Activated effector memory CD4-positive, alpha-beta T cell treated with Interleukin-2 at 50 U/mL for 16 hours (primary cell): ENCODE measurements around the gene TPSB2.
"Not testable (repeated sequence)": the region's sequence is repeated elsewhere in the genome, so short reads cannot be mapped to it uniquely, and the experiment has no call there.

Experiments
- DNase-seq: peaks from one replicate; pipeline ENCODE4 v3.0.0-alpha.2; 2020

The TPSB2 gene

GRCh38 chr16:1199347-1200013, 30.5 kb downstream of the TPSB2 start:
- DNase-seq, result no peak

GRCh38 chr16:1198671-1199346, 31.2 kb downstream of the TPSB2 start:
- DNase-seq, result not testable (repeated sequence)

- DNase-seq, result no peak
Measured at GRCh38 chr16:1198194-1198593, 31.8 kb downstream of the TPSB2 start.

- DNase-seq, result no peak
Measured at GRCh38 chr16:1197237-1197866, 32.6 kb downstream of the TPSB2 start.

- no peak for DNase-seq
Measured at GRCh38 chr16:1196494-1196893, 33.5 kb downstream of the TPSB2 start.

- DNase-seq, result no peak
Measured at GRCh38 chr16:1195393-1195666, 34.7 kb downstream of the TPSB2 start.

GRCh38 chr16:1194665-1195392, 35.2 kb downstream of the TPSB2 start:
- no peak for DNase-seq

- DNase-seq, result no peak
Measured at GRCh38 chr16:1193825-1194581, 36.0 kb downstream of the TPSB2 start.

GRCh38 chr16:1193143-1193824, 36.7 kb downstream of the TPSB2 start:
- DNase-seq, result no peak

- no peak for DNase-seq
Measured at GRCh38 chr16:1192384-1193073, 37.5 kb downstream of the TPSB2 start.

- DNase-seq, result not testable (repeated sequence)
Measured at GRCh38 chr16:1190789-1191188, 39.2 kb downstream of the TPSB2 start.

- DNase-seq, result no peak
Measured at GRCh38 chr16:1189455-1189854, 40.5 kb downstream of the TPSB2 start.

- DNase-seq, result peak; percentile 6
Measured at GRCh38 chr16:1188432-1189189, 41.4 kb downstream of the TPSB2 start.

- DNase-seq, result not testable (repeated sequence)
Measured at GRCh38 chr16:1185460-1186207, 44.4 kb downstream of the TPSB2 start.

- no peak for DNase-seq
Measured at GRCh38 chr16:1184980-1185379, 45.0 kb downstream of the TPSB2 start.

GRCh38 chr16:1184156-1184868, 45.7 kb downstream of the TPSB2 start:
- no peak for DNase-seq

GRCh38 chr16:1182950-1183907, 46.8 kb downstream of the TPSB2 start:
- DNase-seq, result no peak

GRCh38 chr16:1182316-1182671, 47.7 kb downstream of the TPSB2 start:
- DNase-seq, result no peak
